ENCODE measurements around the gene STRADA.

Gene STRADA

GRCh38 chr17:63700528-63701455, 40.8 kb downstream of the STRADA start:
- peak; percentile 81 for DNase-seq

GRCh38 chr17:63699638-63700527, 41.7 kb downstream of the STRADA start, which contains the start of gene LIMD2:
LIMD2 (minus strand) TSS chr17:63700125; CDS start chr17:63699298, 827 bp downstream.
- peak; percentile 94 for DNase-seq

GRCh38 chr17:63698886-63699637, 42.5 kb downstream of the STRADA start:
- DNase-seq = peak; percentile 92

GRCh38 chr17:63698381-63698885, 43.2 kb downstream of the STRADA start:
- peak; percentile 78 for DNase-seq

- DNase-seq = peak; percentile 92
Observed at GRCh38 chr17:63697341-63698286, 44.0 kb downstream of the STRADA start.

- peak; percentile 73 for DNase-seq
Observed at GRCh38 chr17:63696381-63696961, 45.1 kb downstream of the STRADA start.

GRCh38 chr17:63695889-63696288, 45.7 kb downstream of the STRADA start:
- no peak for DNase-seq

GRCh38 chr17:63694950-63695773, 46.4 kb downstream of the STRADA start:
- DNase-seq = no peak

GRCh38 chr17:63694229-63694949, 47.2 kb downstream of the STRADA start:
- DNase-seq = no peak

- DNase-seq = no peak
Observed at GRCh38 chr17:63693411-63694113, 48.0 kb downstream of the STRADA start.

- DNase-seq = no peak
Observed at GRCh38 chr17:63692195-63692816, 49.3 kb downstream of the STRADA start.

- DNase-seq = no peak
Observed at GRCh38 chr17:63689479-63689878, 52.1 kb downstream of the STRADA start.

GRCh38 chr17:63688396-63689020, 53.1 kb downstream of the STRADA start:
- DNase-seq = peak; percentile 42

GRCh38 chr17:63686138-63686685, 55.4 kb downstream of the STRADA start:
- no peak for DNase-seq

- no peak for DNase-seq
Observed at GRCh38 chr17:63685578-63685977, 56.0 kb downstream of the STRADA start.

GRCh38 chr17:63685041-63685440, 56.6 kb downstream of the STRADA start:
- DNase-seq = no peak

- DNase-seq = no peak
Observed at GRCh38 chr17:63682981-63683380, 58.6 kb downstream of the STRADA start.
